Panc1 (cell line): Measurements from ENCODE around the gene DYNLRB1. TPM values are rescaled to one million over a fixed set of nuclear protein-coding genes. Genes with fewer than 3 reads are reported as not detected.
A peak's percentile ranks its signal among the peaks of the same experiment; 100 is the strongest.

Experiments
- ATAC-seq: fragments of 200-7000 bp; cut with Tn5 transposase; 2 replicates; pipeline ENCODE4 v1.9.1; 2020; ENCODE audit warnings: mild to moderate bottlenecking, moderate library complexity
- Bru-seq: library from RNA; stranded (reverse); fragments of 400-500 nt; gene quantifications from one replicate; lab custom pipeline; 2021; lab: Mats Ljungman, UMichigan
- BruChase-seq, 2 experiments: library from RNA; stranded (reverse); fragments of 400-500 nt; gene quantifications; one replicate each; lab custom pipeline; 2021; lab: Mats Ljungman, UMichigan
- BruUV-seq: library from RNA; stranded (reverse); fragments of 400-500 nt; replicated peaks from 2 replicates; lab custom pipeline; 2021; lab: Mats Ljungman, UMichigan
- CTCF ChIA-PET: fragments of 300-600 bp; sonication (Branson Sonifier 250); formaldehyde crosslinking; loops from one replicate; lab custom pipeline; 2022; ENCODE audit warnings: antibody characterized with exemption; lab: Charles Lee
- POLR2A ChIA-PET: fragments of 300-600 bp; sonication (Branson Sonifier 250); formaldehyde crosslinking; loops from one replicate; lab custom pipeline; 2022; ENCODE audit warnings: antibody characterized with exemption; lab: Charles Lee
- DNase-seq: peaks from one replicate; pipeline ENCODE4 v3.0.0-alpha.2; 2010; ENCODE audit warnings: low read depth, low spot score
- H3K27ac ChIP-seq: 2 replicates; pipeline ENCODE4 v1.5.1; 2011; ENCODE audit warnings: mild to moderate bottlenecking, low read length, inconsistent platforms
- H3K27me3 ChIP-seq: fragments of 200-500 bp; sonication (Bioruptor generic); 2 replicates; pipeline ENCODE4 v1.6.0; 2014; ENCODE audit warnings: low read length, inconsistent platforms; ENCODE audit not compliant: control insufficient read depth, insufficient read depth
- H3K36me3 ChIP-seq: fragments of 200-500 bp; sonication (Bioruptor generic); 2 replicates; pipeline ENCODE4 v1.5.1; 2014; ENCODE audit warnings: inconsistent platforms, mild to moderate bottlenecking, low read length, moderate library complexity; ENCODE audit not compliant: control insufficient read depth, insufficient read depth
- H3K4me1 ChIP-seq: 2 replicates; pipeline ENCODE4 v1.5.1; 2011; ENCODE audit warnings: inconsistent platforms, mild to moderate bottlenecking, low read length, moderate library complexity; ENCODE audit not compliant: control insufficient read depth, insufficient read depth
- H3K4me3 ChIP-seq, 2 experiments: 2 replicates each; pipeline ENCODE4 v1.5.1; 2011 to 2012; ENCODE audit warnings: low read depth in 2 of 2, low read length in 2 of 2, mild to moderate bottlenecking in 2 of 2, inconsistent platforms in 1 of 2, moderate library complexity in 1 of 2
- H3K9me3 ChIP-seq: fragments of 200-500 bp; sonication (Bioruptor generic); 2 replicates; pipeline ENCODE4 v1.5.1; 2014; ENCODE audit warnings: low read depth, mild to moderate bottlenecking, inconsistent platforms, low read length, moderate library complexity; ENCODE audit not compliant: control insufficient read depth, insufficient read depth
- CTCF ChIP-seq: fragments of 450-650 bp; IDR thresholded peaks from 2 replicates; pipeline ENCODE4 v1.5.1; 2017; ENCODE audit warnings: mild to moderate bottlenecking
- POLR2AphosphoS5 ChIP-seq: IDR thresholded peaks from 2 replicates; pipeline ENCODE4 v1.6.1; 2012; ENCODE audit warnings: mild to moderate bottlenecking, low read depth, low read length, moderate library complexity
- REST ChIP-seq, 2 experiments: IDR thresholded peaks; 2 replicates each; pipeline ENCODE4 v1.6.1; 2011 to 2012; ENCODE audit warnings: low read depth in 2 of 2, control low read depth in 1 of 2, low read length in 1 of 2, mild to moderate bottlenecking in 1 of 2, moderate library complexity in 1 of 2; ENCODE audit not compliant: insufficient read depth in 1 of 2
- SIN3A ChIP-seq: IDR thresholded peaks from 2 replicates; pipeline ENCODE4 v1.6.1; 2012; ENCODE audit warnings: low read depth, mild to moderate bottlenecking, low read length, moderate library complexity, borderline replicate concordance; ENCODE audit not compliant: insufficient read depth
- TCF7L2 ChIP-seq: IDR thresholded peaks from 2 replicates; pipeline ENCODE4 v1.6.1; 2011; ENCODE audit warnings: mild to moderate bottlenecking, low read depth, low read length, inconsistent platforms
- in situ Hi-C: cut with HindIII; loops from 2 replicates; pipeline ENCODE4 v1.10.0; 2016; ENCODE audit warnings: low sequenced_read_pairs, low pct_unique_long_range_greater_than_20kb
- intact Hi-C: fragments of 100-400 bp; cut with micrococcal nuclease; formaldehyde crosslinking; loops from one replicate; pipeline ENCODE4 v1.10.0; 2022; ENCODE audit not compliant: unreplicated experiment
- long read RNA-seq: library from polyadenylated mRNA; unstranded; transcript quantifications from one replicate; pipeline ENCODE4 v2.0.0, GENCODE V29; 2021; ENCODE audit not compliant: unreplicated experiment
- polyA plus RNA-seq: library from polyadenylated mRNA; unstranded; fragments of >200 nt; gene quantifications from one replicate; pipeline ENCODE4 v1.2.1, GENCODE V29; 2012; ENCODE audit warnings: missing spikeins; ENCODE audit not compliant: insufficient read length
- total RNA-seq: library from RNA; stranded (reverse); gene quantifications from one replicate; pipeline ENCODE4 v1.2.1, GENCODE V29; 2021; ENCODE audit not compliant: unreplicated experiment

DYNLRB1 gene
- total RNA-seq (155 TPM), Bru-seq, nascent RNA (percentile 88 among the genes with signal in this experiment), BruChase-seq, experiment 1, labeled RNA remaining after a 2-hour chase (percentile 75 among the genes with signal in this experiment), BruChase-seq, experiment 2, labeled RNA remaining after a 6-hour chase (percentile 80 among the genes with signal in this experiment)
- 458 TPM for polyA plus RNA-seq
- long read RNA-seq, transcript DYNLRB1-202 (4 exons, 675 nt), result major isoform, 45 of 94 reads
- long read RNA-seq, partial matches to known transcripts, result 37 of 94 reads
- long read RNA-seq, other reads (novel, unspliced or antisense), result 11 of 94 reads

- peak within 1 kb of the TSS; percentile 70 to 98 for H3K4me3 ChIP-seq
- in situ Hi-C loops, result no loop called here
- no TSS peak for BruUV-seq
Measured at GRCh38 chr20:34516247-34517113, at the start of gene DYNLRB1. DYNLRB1 (plus strand) TSS chr20:34516422; CDS start chr20:34516459, 37 bp downstream.

More at GRCh38 chr20:34516247-34517113, at the start of gene DYNLRB1:
- peak; percentile 93 for ATAC-seq
- POLR2A ChIA-PET, result interaction anchor here (0.5 to 0.7 kb wide), 3 partner anchors 129 to 322 kb away, joined by 3 to 6 read pairs (median 6); no protein-coding TSS in a partner anchor
- Histone ChIP-seq H3K9me3 (no peaks in the 10 kb centered on the region), H3K27me3 (no peaks in the 10 kb centered on the region), H3K4me1 (peaks cover 9% of the 10 kb centered on the region), H3K27ac (peak within 1 kb of the TSS; percentile 92), H3K36me3 (peaks cover 2% of the 10 kb centered on the region)
- no peak for TF ChIP-seq CTCF
- TF ChIP-seq SIN3A, result peak; percentile 88; the same call in 1 of the 2 replicates
- TF ChIP-seq TCF7L2, result peak; percentile 57
- peak; percentile 94 for TF ChIP-seq POLR2AphosphoS5
- TF ChIP-seq REST (IDR thresholded peaks at IDR 0.05; ENCODE audit: insufficient read depth in 1 of 2, low read depth in 2 of 2, low read length in 1 of 2), result 0 out of 4 replicates have a peak, but pooled peaks of 1 of the 2 experiments have one; percentile 29
- CTCF ChIA-PET, result interaction anchor here (0.5 to 1.4 kb wide), 4 partner anchors 170 to 205 kb away, joined by 3 to 17 read pairs (median 3); no protein-coding TSS in a partner anchor
- DNase-seq, result peak; percentile 77
- intact Hi-C loops, result no loop called here
